Pancreas (tissue), 10 donors: ENCODE results near the gene FBL. TPM values are rescaled to one million over a fixed set of nuclear protein-coding genes. Genes with fewer than 3 reads are reported as not detected.
"Not testable (repeated sequence)": the region's sequence is repeated elsewhere in the genome, so short reads cannot be mapped to it uniquely, and the experiment has no call there.

Source experiments
- ATAC-seq, 4 donors: fragments of 200-7000 bp; cut with Tn5 transposase; one replicate each; pipeline versions ENCODE4 v1.8.0 to v1.9.1; 2020; ENCODE audit warnings: mild to moderate bottlenecking in 4 of 4, moderate library complexity in 4 of 4
- DNase-seq, 6 donors: peaks; one replicate each; pipeline ENCODE4 v3.0.0-alpha.2; 2020
- FAIRE-seq: peaks from 2 replicates; lab custom pipeline; 2012; peaks lifted over from hg19 to GRCh38; lab: Jason Lieb, UNC
- H3K27ac ChIP-seq, 4 donors: fragments of 200-600 bp; sonication (generic); 1 replicate in 3 of 4; 2 replicates in 1 of 4; pipeline versions ENCODE4 v1.5.0 to v1.8.0; 2020
- H3K27me3 ChIP-seq, 4 donors: fragments of 200-600 bp; one replicate each; pipeline ENCODE4 v1.8.0; 2021
- H3K36me3 ChIP-seq, 3 donors: fragments of 200-600 bp; sonication (generic) in 1 of 3; one replicate each; pipeline versions ENCODE4 v1.5.0 to v1.8.0; 2020 to 2021
- H3K4me1 ChIP-seq, 3 donors: fragments of 200-600 bp; one replicate each; pipeline ENCODE4 v1.8.0; 2021
- H3K4me3 ChIP-seq, 4 donors: fragments of 200-600 bp; sonication (generic) in 2 of 4; one replicate each; pipeline versions ENCODE4 v1.5.0 to v1.8.0; 2020 to 2021
- H3K9me3 ChIP-seq, 4 donors: fragments of 200-600 bp; one replicate each; pipeline ENCODE4 v1.8.0; 2021
- WGBS, 2 donors: extraction: QIAGEN DNeasy Blood & Tissue Kit; methylation state at CpG; one replicate each; pipeline ENCODE4 v1.1.7; 2013; 5-methylcytosine and 5-hydroxymethylcytosine counted together
- intact Hi-C, 3 donors: fragments of 100-400 bp; cut with DNase I; formaldehyde crosslinking; loops; one replicate each; pipeline versions ENCODE4 v1.11.1 to v1.14.2; 2022
- polyA plus RNA-seq, 2 donors: library from polyadenylated mRNA; stranded (reverse); fragments of 200-250 nt; gene quantifications; one replicate each; pipeline ENCODE4 v1.2.3, GENCODE V29; 2013
- total RNA-seq, 6 donors: library from RNA; stranded (reverse); fragmentation: NEBNext Ultra II Directional in 4 of 6; extraction: Animal tissue kit (Norgen Biotek cat#: 25700) in 4 of 6; gene quantifications; one replicate each; pipeline versions ENCODE4 v1.2.1 to v1.2.4, GENCODE V29; 2021 to 2023
- TF ChIP-seq, protein P1 (sequence below), 4 donors: fragments of 200-600 bp; sonication (generic) in 3 of 4; IDR thresholded peaks; one replicate each; pipeline versions ENCODE4 v1.5.0 to v1.8.0; 2021; ENCODE audit warnings: antibody characterized with exemption in 4 of 4
- donor health status: healthy with polysubstance abuse.
- donor health status: DM: no; HTN: no; CAD: no; lungs with moderate emphysema.
- donor health status: DM: no; HTN: no; CAD: no.
- donor health status: control.
- donor health status: control.
- donor health status: Bipolar disorder and iron deficiency.
- donor health status: DM: yes; HTN: yes; CAD: no.
- donor health status: DM: no; HTN: no; CAD: no.
- donor health status: DM: no; HTN: no; CAD: no.
- donor health status: DM: yes; HTN: yes; CAD: no.

Gene FBL
- total RNA-seq = 100 to 1,000 TPM in 5 of 6 donors, 10 to 100 TPM in 1; 86.4 to 166 (median 109) TPM
- polyA plus RNA-seq = 100 to 1,000 TPM in 1 of 2 donors, 10 to 100 TPM in 1; 96.4 to 131 TPM

DNA sequence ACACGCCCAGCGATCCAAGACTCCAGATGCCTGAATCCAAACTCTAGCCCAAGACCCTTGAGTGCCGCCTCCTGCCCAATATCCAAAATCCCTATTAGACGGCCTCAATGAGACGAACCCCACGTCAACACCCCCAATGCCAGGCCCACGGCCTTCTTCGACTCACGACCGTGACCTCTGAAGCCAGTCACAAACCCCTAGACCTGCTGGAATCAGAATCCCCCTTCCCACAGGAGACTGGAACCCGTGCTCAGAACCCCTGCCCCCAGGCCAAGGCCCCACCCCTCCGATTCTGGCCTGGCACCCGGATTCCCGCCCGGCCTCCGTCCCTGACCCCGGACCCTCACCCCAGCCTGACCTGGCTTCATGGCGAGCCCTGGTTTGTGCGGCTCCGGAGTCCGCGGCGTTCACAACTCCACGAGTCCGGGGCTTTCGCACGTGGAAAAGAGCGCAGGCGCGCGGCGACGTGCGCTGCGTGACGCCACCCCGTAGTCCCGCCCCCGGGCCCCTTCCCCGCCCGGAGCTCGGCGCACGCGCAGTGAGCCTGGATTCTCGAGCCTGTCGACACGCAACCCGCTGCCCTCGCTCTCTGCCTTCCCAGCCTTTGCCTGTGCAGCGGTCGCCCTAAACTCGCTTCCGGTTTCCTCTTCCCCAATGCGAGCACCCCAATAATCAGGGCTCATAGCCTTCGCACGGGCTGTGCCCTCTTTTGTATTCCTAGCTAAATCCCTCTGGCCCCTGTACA, at the start of gene FBL:
Gene FBL, minus strand, starts transcription at position 447 of the 745 bp plus-strand sequence. Its CDS starts 79 bp downstream, at position 368.
- no peaks in the 10 kb centered on the region for H3K27me3 ChIP-seq
- H3K4me3 ChIP-seq = peak within 1 kb of the TSS; percentile 64 to 73 (median 68)
- peaks cover 11 to 23% (median 13%) of the 10 kb centered on the region in 3 donors for H3K4me1 ChIP-seq
- intact Hi-C loops = no loop called here
- H3K27ac ChIP-seq = peak within 1 kb of the TSS; percentile 52 to 82 (median 60)
- TF ChIP-seq, protein P1, sequence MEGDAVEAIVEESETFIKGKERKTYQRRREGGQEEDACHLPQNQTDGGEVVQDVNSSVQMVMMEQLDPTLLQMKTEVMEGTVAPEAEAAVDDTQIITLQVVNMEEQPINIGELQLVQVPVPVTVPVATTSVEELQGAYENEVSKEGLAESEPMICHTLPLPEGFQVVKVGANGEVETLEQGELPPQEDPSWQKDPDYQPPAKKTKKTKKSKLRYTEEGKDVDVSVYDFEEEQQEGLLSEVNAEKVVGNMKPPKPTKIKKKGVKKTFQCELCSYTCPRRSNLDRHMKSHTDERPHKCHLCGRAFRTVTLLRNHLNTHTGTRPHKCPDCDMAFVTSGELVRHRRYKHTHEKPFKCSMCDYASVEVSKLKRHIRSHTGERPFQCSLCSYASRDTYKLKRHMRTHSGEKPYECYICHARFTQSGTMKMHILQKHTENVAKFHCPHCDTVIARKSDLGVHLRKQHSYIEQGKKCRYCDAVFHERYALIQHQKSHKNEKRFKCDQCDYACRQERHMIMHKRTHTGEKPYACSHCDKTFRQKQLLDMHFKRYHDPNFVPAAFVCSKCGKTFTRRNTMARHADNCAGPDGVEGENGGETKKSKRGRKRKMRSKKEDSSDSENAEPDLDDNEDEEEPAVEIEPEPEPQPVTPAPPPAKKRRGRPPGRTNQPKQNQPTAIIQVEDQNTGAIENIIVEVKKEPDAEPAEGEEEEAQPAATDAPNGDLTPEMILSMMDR (IDR thresholded peaks at IDR 0.05) = no peak
- peak; percentile 95 to 100 (median 98) for DNase-seq
- H3K9me3 ChIP-seq = no peaks in the 10 kb centered on the region
- FAIRE-seq = no peak
- 0% methylated on average over 57 of the region's 57 CpGs for WGBS, 2 donors
- no peaks in the 10 kb centered on the region for H3K36me3 ChIP-seq
- ATAC-seq = peak; percentile 96 to 99 (median 98)

DNA sequence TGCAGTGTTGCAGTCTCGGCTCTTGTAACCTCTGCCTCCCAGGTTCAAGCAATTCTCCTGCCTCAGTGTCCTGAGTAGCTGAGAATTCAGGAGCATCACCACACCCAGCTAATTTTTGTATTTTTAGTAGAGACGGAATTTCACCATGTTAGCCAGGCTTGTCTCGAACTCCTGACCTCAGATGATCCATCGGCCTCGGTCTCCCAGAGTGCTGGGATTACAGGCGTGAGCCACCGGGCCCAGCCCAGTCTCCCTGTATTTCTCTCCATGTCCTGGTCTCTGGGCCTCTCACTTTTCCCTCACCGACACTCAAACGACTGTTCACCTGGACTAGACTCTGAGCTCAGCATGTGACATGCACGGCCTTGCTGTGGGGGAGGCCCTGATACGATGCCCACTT, 48.9 kb upstream of the FBL start:
- intact Hi-C loops = loop anchor here in 1 of 3 donors (10.0 kb wide), 1 partner anchor 70 kb away; no protein-coding TSS in a partner anchor
- not testable (repeated sequence) for FAIRE-seq, H3K4me1 ChIP-seq, H3K27ac ChIP-seq, H3K27me3 ChIP-seq, H3K36me3 ChIP-seq, H3K9me3 ChIP-seq, DNase-seq, H3K4me3 ChIP-seq, ATAC-seq
- 82 to 91% methylated on average over 11 of the region's 11 CpGs for WGBS, 2 donors

DNA sequence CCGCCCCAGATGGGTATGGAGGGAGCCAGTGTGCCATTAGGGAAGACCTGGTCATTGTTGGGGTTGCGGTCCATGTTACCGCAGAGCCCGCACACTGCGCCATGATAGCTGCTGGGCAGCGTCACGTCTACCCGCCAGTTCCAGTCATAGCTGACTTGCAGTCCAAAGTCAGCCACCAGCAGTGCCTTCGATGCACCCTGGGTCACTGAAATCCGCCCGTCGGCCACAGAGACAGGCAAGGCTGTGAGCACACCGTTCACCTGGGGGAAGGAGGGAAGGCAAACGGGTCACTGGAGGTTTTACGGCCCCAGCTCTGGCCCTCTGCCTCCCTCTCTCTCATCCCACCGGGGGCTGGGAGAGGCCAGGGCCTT, 48.0 kb upstream of the FBL start:
- DNase-seq, H3K4me3 ChIP-seq, H3K36me3 ChIP-seq, FAIRE-seq, H3K9me3 ChIP-seq, H3K27me3 ChIP-seq, H3K27ac ChIP-seq, ATAC-seq, H3K4me1 ChIP-seq: not testable (repeated sequence)
- intact Hi-C loops = loop anchor here in 1 of 3 donors (10.0 kb wide), 1 partner anchor 71 kb away; no protein-coding TSS in a partner anchor
- 89 to 91% methylated on average over 9 to 11 of the region's 16 CpGs for WGBS, 2 donors

DNA sequence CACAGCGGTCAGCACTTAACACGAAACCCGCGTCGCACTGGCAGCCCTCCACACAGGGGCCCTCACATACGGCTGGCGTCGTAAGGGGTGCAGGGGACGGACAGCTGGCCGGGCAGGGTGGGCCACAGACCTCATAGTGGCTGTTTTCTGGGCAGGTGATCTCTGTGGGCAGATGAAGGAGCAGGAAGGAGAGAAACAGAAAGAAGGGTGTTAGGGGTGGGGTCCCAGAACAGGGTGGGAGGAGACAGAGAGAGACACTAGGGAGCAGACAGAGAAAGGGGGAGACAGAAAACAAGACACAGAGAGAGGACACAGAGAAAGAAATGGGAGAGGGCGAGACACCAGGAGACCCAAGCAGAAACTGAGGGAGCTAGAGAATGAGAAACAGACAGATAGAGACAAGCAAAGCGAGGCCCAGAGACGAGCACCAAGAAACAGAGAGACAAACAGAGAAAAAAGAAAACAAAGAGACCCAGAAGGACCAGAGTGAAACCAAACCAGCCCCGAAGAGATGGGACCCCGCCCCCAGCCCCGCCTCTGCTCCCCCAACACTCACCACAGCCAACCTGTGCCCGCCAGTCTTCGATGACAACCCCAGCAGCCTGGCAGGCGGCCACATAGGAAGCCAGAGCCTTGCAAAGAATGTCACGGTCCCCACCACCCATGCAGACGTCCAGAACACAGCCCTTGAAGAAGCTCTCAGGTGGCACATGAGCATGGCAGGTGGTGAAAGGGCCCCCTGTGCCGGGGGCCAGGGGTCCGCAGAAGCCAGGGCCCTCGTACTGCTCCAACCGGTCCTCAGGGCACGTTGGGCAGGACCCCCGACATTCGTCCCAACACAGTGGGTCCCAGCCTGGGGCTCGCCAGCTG, 47.4 kb upstream of the FBL start:
- not testable (repeated sequence) for H3K27me3 ChIP-seq, FAIRE-seq, H3K4me1 ChIP-seq, H3K9me3 ChIP-seq, H3K27ac ChIP-seq, H3K36me3 ChIP-seq, H3K4me3 ChIP-seq
- DNase-seq = peak in 4 of 6 donors; percentile 37 to 54 (median 52)
- peak in 3 of 4 donors; percentile 16 to 47 (median 34) for ATAC-seq
- intact Hi-C loops = loop anchor here in 1 of 3 donors (10.0 kb wide), 1 partner anchor 71 kb away; no protein-coding TSS in a partner anchor
- 66 to 76% methylated on average over 22 to 27 of the region's 29 CpGs for WGBS, 2 donors

DNA sequence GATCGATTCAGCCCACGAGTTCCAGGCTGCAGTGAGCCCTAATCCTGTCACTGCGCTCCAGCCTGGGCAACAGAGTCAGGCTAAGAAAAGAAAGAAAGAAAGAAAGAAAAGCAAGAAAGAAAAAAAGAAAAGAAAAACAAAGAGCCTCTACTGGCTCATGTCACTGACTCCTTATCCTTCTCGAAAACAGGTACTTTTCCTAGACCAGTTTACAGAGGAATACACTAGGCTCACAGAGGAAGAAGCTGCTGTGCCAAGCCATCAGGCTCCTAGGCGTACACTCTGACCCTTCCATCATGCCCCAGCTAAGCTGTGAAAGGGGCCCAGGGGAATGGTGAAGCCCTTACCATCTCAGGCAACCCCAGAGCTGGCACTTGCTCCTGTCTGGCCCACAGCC, 46.3 kb upstream of the FBL start:
- intact Hi-C loops = loop anchor here in 1 of 3 donors (10.0 kb wide), 1 partner anchor 72 kb away; no protein-coding TSS in a partner anchor

DNA sequence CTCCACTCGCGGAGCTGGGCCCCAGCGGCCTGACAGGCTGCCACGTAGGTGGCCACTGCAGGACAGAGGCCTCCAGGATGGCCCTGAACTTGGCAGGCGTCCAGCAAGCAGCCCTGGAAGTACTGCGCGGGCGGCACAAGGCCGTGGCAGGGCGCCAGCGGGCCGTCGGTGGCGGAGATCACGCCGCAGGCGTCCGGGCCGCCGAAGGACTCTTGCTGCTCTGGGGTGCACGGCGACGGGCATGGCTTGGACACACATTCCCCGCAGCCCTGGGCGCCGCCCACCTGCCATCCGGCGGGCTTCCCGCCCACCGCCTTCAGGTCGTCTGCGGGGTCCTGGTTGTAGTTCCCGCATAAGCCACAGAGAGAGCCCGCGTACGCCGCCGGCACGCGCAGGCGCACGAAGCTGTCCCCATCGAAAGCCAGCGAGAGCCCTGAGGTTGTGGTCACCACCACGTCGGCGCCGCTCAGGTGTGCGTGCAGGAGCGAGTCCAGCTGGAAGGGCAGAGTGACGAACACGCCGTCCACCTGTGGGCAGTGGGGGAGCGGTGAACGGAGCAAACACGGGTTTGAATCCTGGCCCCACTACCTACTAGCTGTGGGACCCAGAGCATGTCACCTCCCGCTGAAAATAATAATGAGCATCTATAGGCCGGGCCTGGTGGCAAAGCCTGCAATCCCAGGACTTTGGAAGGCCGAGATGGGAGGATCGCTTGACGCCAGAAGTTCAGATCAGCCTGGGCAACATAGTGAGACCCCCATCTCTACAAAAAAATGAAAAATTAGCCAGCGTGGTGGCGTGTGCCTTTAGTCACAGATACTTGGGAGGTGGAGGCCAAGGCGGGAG, 45.7 kb upstream of the FBL start:
- intact Hi-C loops = loop anchor here in 1 of 3 donors (10.0 kb wide), 1 partner anchor 73 kb away; no protein-coding TSS in a partner anchor
- H3K27ac ChIP-seq, H3K4me3 ChIP-seq, H3K9me3 ChIP-seq, FAIRE-seq, H3K36me3 ChIP-seq, H3K4me1 ChIP-seq, H3K27me3 ChIP-seq: not testable (repeated sequence)
- peak; percentile 29 to 87 (median 70) for DNase-seq
- 43 to 49% methylated on average over 63 to 64 of the region's 64 CpGs for WGBS, 2 donors
- ATAC-seq = peak; percentile 44 to 76 (median 59)

More for the DNA sequence above, 46.3 kb upstream of the FBL start:
- not testable (repeated sequence) for H3K27me3 ChIP-seq, DNase-seq, FAIRE-seq, H3K4me1 ChIP-seq, H3K4me3 ChIP-seq, H3K36me3 ChIP-seq, H3K9me3 ChIP-seq, H3K27ac ChIP-seq
- peak in 1 of 4 donors; percentile 7 for ATAC-seq
- 68 to 95% methylated on average over 5 of the region's 5 CpGs for WGBS, 2 donors
